Right cardiac atrium (tissue), 5 donors: ENCODE results near the gene HMGB1. TPM values are rescaled to one million over a fixed set of nuclear protein-coding genes. Genes with fewer than 3 reads are reported as not detected.

Source experiments
- ATAC-seq, 2 donors: fragments of 200-7000 bp; cut with Tn5 transposase; one replicate each; pipeline versions ENCODE4 v1.8.0 to v1.9.1; 2020; ENCODE audit warnings: moderate library complexity in 2 of 2, mild to moderate bottlenecking in 1 of 2
- DNase-seq, 3 donors: peaks; one replicate each; pipeline ENCODE4 v3.0.0-alpha.2; 2020
- H3K27ac ChIP-seq: one replicate; pipeline ENCODE4 v1.5.1; 2013; ENCODE audit warnings: mild to moderate bottlenecking, low read length, control low read depth, moderate library complexity
- H3K27me3 ChIP-seq: one replicate; pipeline ENCODE4 v1.6.1; 2013; ENCODE audit not compliant: control insufficient read depth, insufficient read depth
- H3K4me1 ChIP-seq: one replicate; pipeline ENCODE4 v1.6.1; 2013; ENCODE audit warnings: low read length; ENCODE audit not compliant: control insufficient read depth, insufficient read depth
- H3K4me3 ChIP-seq: one replicate; pipeline ENCODE4 v1.5.1; 2013; ENCODE audit warnings: low read length, control low read depth
- H3K9me3 ChIP-seq: one replicate; pipeline ENCODE4 v1.6.1; 2013; ENCODE audit warnings: low read length; ENCODE audit not compliant: control insufficient read depth
- whole genome bisulfite sequencing: extraction: QIAGEN DNeasy Blood & Tissue Kit; methylation state at CpG from one replicate; pipeline ENCODE4 v1.1.7; 2013; 5-methylcytosine and 5-hydroxymethylcytosine counted together
- intact Hi-C, 4 donors: fragments of 100-400 bp; cut with DNase I; formaldehyde crosslinking; loops; one replicate each; pipeline versions ENCODE4 v1.11.0 to v1.14.0; 2022 to 2023
- polyA plus RNA-seq: library from polyadenylated mRNA; stranded (reverse); fragments of 200-250 nt; gene quantifications from one replicate; pipeline ENCODE4 v1.2.3, GENCODE V29; 2013
- total RNA-seq, 4 donors: library from RNA; stranded (reverse); fragmentation: NEBNext Ultra II Directional; extraction: Animal tissue kit (Norgen Biotek cat#: 25700); gene quantifications; one replicate each; pipeline ENCODE4 v1.2.1, GENCODE V29; 2021
- donor health status: healthy with polysubstance abuse.
- donor health status: DM: no; HTN: yes; CAD: no.
- donor health status: DM: no; HTN: no; CAD: no.
- donor health status: DM: no; HTN: yes; CAD: no; lungs with severe emphysema.
- donor health status: DM: yes; HTN: yes; CAD: no.

HMGB1 gene
- total and polyA plus RNA-seq, 5 donors, result 185 to 259 (median 198) TPM

- ATAC-seq (no peak), DNase-seq (no peak)
- no peak overlapping the region for H3K27ac ChIP-seq
- no peak overlapping the region for H3K4me3 ChIP-seq
- no peaks in the 10 kb centered on the region for H3K9me3 ChIP-seq
- H3K27me3 ChIP-seq, result no peaks in the 10 kb centered on the region
- WGBS, result 93% methylated on average over 3 of the region's 3 CpGs
- intact Hi-C loops, result no loop called here
- no peaks in the 10 kb centered on the region for H3K4me1 ChIP-seq
Observed at GRCh38 chr13:30487075-30487470, 21.3 kb upstream of the HMGB1 start.

DNA sequence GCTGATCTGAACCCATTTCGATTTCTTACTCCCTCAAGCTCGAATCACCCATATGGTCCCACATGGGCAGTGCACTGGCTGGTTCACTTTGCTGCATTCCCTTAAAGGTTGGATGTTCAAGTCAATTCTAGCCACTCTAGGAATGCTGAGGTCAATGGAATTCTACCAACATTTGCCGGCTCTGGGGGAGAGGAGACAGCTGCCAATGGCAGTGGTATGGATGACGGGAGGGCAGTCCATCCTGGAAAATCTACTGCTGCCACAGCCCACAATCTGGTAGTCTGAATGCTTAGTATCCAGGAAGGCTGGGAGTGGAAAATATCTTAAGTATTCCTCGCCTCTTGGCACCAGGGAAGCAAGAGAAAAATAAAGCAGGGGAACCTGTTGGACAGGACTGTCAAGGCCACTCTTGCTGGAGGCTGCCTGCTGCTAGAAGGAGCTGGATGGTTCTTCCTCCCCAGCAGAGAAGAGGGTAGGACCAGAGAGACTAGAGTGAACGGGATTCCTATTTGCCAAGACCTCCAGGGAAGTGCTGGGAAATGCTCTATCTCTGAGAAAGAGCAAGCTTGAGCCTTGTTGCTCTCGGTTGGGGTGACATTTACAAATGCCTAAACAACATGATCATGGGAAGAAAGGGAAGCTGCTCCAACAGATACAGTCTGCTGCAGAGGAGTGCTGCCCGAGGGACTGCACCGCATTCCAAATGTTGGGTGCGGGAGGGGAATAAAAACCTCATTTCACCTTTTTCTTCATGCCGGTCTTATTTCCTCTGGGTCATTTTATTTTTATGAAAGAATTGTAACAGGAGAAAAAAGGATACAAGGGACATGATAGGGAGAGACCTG is 20.7 kb upstream of the HMGB1 start:
- no peak overlapping the region for H3K4me3 ChIP-seq
- WGBS, result 82% methylated on average over 11 of the region's 11 CpGs
- DNase-seq (no peak), ATAC-seq (no peak)
- intact Hi-C loops, result no loop called here
- no peaks in the 10 kb centered on the region for H3K4me1 ChIP-seq
- no peak overlapping the region for H3K27ac ChIP-seq
- H3K27me3 ChIP-seq, result no peaks in the 10 kb centered on the region
- H3K9me3 ChIP-seq, result no peaks in the 10 kb centered on the region

DNA sequence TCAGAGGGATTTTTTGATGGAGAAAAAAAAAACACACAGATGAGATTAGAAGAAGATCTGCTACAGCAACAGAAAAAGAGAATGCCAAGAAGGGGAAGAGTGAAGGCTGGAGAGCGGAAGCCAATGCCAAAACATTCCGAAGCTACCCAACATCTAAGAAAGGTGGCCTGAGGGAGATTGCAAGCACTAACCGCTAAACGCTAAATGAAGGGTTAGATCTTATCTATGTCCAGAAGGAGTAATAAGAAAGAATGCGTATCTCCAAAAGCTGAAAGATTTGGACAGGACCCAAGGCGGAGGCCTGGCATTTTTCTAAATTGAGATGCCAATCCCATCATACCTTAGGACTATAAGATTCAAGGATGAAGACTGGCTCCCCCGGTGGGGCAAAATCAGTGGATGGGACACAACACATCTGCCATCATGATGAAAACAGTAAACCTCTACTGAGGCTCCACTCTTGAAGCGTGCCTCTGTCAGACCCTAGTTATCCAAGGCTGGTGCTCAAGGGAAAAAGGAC is 15.6 kb upstream of the HMGB1 start:
- no peaks in the 10 kb centered on the region for H3K27me3 ChIP-seq
- WGBS, result 90% methylated on average over 8 of the region's 8 CpGs
- intact Hi-C loops, result no loop called here
- H3K4me3 ChIP-seq, result no peak overlapping the region
- DNase-seq (no peak), ATAC-seq (no peak)
- H3K4me1 ChIP-seq, result no peaks in the 10 kb centered on the region
- no peaks in the 10 kb centered on the region for H3K9me3 ChIP-seq
- H3K27ac ChIP-seq, result no peak overlapping the region

GRCh38 chr13:30480292-30480950 is 14.7 kb upstream of the HMGB1 start:
- intact Hi-C loops, result no loop called here
- WGBS, result 88% methylated on average over 6 of the region's 6 CpGs
- Histone ChIP-seq H3K9me3 (no peaks in the 10 kb centered on the region), H3K27me3 (no peaks in the 10 kb centered on the region), H3K27ac (no peak overlapping the region), H3K4me1 (no peaks in the 10 kb centered on the region), H3K4me3 (no peak overlapping the region)
- no peak for ATAC-seq
- DNase-seq, result no peak

GRCh38 chr13:30479883-30480219 is 14.1 kb upstream of the HMGB1 start:
- 100% methylated on average over 1 of the region's 1 CpG for WGBS
- H3K4me1 ChIP-seq, result no peaks in the 10 kb centered on the region
- no peaks in the 10 kb centered on the region for H3K9me3 ChIP-seq
- ATAC-seq, result no peak
- intact Hi-C loops, result no loop called here
- DNase-seq, result no peak
- no peak overlapping the region for H3K27ac ChIP-seq
- H3K4me3 ChIP-seq, result no peak overlapping the region
- H3K27me3 ChIP-seq, result no peaks in the 10 kb centered on the region

DNA sequence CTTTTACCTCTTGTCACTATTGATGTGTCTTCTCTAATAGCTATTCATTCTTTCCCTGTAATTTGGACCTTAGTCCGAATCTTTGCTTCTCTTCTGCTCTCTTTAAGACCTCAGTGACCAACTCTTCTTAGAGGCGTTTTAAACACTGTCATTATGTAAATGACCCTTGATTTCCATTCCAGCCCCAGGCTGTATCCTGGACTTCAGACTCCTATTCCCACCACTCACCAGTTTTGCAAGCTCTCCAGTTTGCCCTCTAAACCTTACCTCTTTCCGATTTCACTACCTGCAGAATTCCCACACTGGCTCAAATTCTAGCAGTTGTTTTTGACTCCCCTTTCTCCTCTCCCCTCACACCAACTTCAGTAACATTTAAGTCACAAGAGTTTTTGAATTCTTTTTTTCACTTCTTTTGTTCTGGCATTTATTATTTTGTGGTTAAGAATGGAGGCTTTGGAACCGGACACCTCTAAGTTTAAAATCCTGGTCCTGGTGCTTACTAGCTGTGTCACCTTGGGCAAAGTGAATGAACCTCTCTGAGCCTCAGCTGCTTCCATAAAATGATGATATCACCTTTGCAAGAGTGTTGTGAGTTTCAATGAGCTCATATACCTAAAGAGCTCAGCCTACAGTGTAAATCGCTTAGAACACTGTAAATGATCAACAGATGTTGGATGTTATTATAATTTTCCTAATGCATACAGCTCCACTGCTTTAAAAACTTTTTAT is 13.6 kb upstream of the HMGB1 start:
- Histone ChIP-seq H3K4me1 (no peaks in the 10 kb centered on the region), H3K4me3 (no peak overlapping the region), H3K9me3 (no peaks in the 10 kb centered on the region), H3K27me3 (no peaks in the 10 kb centered on the region), H3K27ac (no peak overlapping the region)
- DNase-seq (no peak), ATAC-seq (no peak)
- 78% methylated on average over 5 of the region's 5 CpGs for WGBS
- intact Hi-C loops, result no loop called here

DNA sequence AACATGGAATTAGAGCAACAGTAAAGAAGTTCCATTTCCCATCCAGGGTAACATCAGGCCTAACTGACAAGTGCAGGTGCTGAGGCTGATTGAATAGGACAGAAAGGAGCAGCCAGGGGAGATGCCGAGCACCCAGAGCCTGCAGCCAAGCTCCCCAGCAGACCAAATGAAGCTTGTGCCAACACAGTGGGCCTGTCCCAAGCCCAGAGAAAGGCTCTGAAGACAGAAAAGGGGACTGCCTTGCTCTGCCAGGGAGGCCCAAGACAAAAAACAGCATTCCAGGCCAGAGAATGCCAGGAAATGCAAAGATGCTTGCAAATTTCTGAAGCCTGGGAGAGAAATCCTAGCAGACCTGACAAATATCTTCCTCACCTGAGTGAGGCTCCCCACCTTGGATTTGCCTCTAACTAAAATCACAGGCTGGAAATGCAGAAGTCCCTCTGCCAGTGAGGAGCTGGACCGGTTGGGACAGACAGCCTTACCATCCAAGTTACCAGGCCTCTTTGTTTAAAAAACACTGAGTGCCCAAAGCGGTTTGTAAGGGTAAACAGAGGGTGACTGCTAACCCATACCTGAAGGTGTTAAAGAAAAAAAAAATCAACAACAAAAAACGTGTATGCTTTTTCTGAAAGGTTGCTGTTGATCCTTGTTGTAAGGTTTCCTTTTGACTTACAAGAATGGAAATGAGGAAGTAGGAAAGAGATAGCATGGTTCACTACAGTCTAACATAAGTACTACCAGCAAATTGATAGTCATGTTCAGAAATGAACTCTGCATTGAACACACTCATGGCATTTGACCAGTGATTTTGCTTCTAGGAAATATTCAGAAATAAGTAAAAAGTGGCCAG is 11.8 kb upstream of the HMGB1 start:
- Histone ChIP-seq H3K4me3 (no peak overlapping the region), H3K4me1 (no peaks in the 10 kb centered on the region), H3K27me3 (no peaks in the 10 kb centered on the region), H3K9me3 (no peaks in the 10 kb centered on the region), H3K27ac (no peak overlapping the region)
- intact Hi-C loops, result no loop called here
- 72% methylated on average over 4 of the region's 4 CpGs for WGBS
- DNase-seq, result no peak
- no peak for ATAC-seq

GRCh38 chr13:30473675-30474074 is 7.9 kb upstream of the HMGB1 start:
- no peak overlapping the region for H3K27ac ChIP-seq
- no peak for DNase-seq
- H3K4me3 ChIP-seq, result no peak overlapping the region
- no peaks in the 10 kb centered on the region for H3K9me3 ChIP-seq
- ATAC-seq, result no peak
- no peaks in the 10 kb centered on the region for H3K27me3 ChIP-seq
- intact Hi-C loops, result no loop called here
- 92% methylated on average over 1 of the region's 1 CpG for WGBS
- H3K4me1 ChIP-seq, result no peaks in the 10 kb centered on the region

GRCh38 chr13:30466841-30467252 is 1.1 kb upstream of the HMGB1 start:
- Histone ChIP-seq H3K4me1 (no peaks in the 10 kb centered on the region), H3K27ac (no peak overlapping the region), H3K9me3 (no peaks in the 10 kb centered on the region), H3K4me3 (no peak overlapping the region), H3K27me3 (no peaks in the 10 kb centered on the region)
- WGBS, result 40% methylated on average over 4 of the region's 4 CpGs
- ATAC-seq (no peak), DNase-seq (no peak)
- intact Hi-C loops, result loop anchor here in 2 of 4 donors (10.0 kb wide), 2 partner anchors 62 to 148 kb away; partner anchors contain the start of gene USPL1 (in 2 of the 2)

GRCh38 chr13:30466358-30466714 is 600 bp upstream of the HMGB1 start:
- H3K27ac ChIP-seq, result no peak overlapping the region
- H3K9me3 ChIP-seq, result no peaks in the 10 kb centered on the region

More at GRCh38 chr13:30466358-30466714, 600 bp upstream of the HMGB1 start:
- DNase-seq, result no peak
- Histone ChIP-seq H3K4me3 (no peak overlapping the region), H3K4me1 (no peaks in the 10 kb centered on the region), H3K27me3 (no peaks in the 10 kb centered on the region)
- intact Hi-C loops, result loop anchor here in 2 of 4 donors (10.0 kb wide), 2 partner anchors 62 to 148 kb away; partner anchors contain the start of gene USPL1 (in 2 of the 2)
- WGBS, result 5% methylated on average over 11 of the region's 11 CpGs
- ATAC-seq, result no peak
